Activated CD8-positive, alpha-beta memory T cell treated with anti-CD3 and anti-CD28 coated beads, Interleukin-2, amount 50 U/mL, for 4 hours (primary cell): ENCODE results near the gene FGR.

Experiments used
- DNase-seq: peaks from one replicate; pipeline ENCODE4 v3.0.0-alpha.2; 2020

The FGR gene

DNA sequence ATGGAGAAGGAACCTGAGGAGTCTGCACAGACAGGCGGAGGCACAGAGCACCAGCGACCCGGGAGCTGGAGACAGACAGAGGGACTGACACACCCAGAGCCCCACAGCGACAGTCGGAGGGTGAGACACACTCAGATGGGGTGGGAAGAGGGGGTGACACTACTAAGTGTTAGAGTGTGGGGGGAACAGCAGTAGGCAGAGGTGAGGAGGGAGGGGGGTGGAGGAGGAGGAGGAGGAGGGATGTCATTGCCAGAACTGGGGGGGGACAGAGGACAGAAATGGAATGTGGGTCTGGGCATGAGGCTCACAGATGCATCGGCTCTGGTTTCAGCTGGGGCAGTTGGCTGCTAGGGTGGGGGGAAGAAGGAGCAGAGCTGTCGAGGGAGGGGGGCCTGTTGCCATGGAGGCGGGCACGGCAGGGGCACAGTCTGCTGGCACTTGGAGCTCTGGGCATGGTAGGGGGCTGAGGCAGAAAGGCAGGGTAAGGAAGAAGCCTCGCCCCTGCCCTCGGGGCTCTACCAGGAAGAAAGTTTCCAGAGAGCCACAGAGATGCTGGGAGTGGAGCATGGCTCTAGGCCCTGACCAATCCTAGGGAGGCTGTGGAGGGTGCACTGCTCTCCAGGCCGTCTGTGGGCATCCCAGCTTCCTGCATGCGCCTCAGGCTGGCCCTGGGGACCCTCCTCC lies 68.4 kb downstream of the FGR start:
- no peak for DNase-seq

DNA sequence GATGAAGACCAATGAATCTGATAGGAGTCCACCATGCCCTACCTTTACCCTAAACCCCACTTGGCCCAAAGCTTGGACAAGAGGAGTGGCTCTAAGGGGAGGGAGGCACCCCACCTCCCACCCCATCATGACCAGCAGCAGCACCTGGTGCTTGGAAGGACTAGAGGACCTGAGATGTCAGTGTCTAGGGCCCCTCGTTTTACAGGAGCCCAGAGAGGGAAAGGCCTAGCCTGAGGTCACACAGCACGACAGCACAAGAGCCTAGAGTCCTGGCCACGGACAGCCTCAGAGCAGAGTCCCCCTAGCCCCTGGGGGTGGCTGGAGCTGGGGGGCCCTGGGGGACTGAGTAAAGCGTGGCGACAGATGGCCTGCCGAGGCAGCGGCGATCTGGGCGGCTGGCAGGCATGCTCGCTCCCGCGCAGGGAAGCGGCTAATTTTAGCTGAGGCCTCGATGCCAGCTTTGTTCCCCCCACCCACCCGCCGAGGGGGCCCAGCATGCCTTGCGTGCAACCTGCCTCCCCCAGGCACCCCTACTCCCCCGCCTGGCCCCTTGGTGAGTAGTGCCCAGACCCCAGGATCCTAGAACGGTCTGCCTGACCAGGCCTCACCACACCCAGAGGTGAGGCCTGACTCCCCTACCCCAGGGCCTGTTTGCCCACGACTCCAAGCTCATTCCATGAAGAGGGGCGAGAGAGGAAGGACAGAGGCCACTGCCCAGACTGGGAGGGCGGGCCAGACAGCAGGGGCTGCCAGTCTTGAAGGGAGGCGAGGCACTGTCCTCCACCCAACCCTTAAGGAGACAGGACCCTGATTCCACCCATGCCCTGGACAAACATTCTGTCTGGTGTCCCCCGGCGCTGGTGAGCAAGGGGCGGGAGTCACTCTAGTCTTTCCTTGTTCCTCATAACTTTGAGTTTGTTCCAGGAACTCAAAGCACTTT lies 70.0 kb downstream of the FGR start:
- no peak for DNase-seq

DNA sequence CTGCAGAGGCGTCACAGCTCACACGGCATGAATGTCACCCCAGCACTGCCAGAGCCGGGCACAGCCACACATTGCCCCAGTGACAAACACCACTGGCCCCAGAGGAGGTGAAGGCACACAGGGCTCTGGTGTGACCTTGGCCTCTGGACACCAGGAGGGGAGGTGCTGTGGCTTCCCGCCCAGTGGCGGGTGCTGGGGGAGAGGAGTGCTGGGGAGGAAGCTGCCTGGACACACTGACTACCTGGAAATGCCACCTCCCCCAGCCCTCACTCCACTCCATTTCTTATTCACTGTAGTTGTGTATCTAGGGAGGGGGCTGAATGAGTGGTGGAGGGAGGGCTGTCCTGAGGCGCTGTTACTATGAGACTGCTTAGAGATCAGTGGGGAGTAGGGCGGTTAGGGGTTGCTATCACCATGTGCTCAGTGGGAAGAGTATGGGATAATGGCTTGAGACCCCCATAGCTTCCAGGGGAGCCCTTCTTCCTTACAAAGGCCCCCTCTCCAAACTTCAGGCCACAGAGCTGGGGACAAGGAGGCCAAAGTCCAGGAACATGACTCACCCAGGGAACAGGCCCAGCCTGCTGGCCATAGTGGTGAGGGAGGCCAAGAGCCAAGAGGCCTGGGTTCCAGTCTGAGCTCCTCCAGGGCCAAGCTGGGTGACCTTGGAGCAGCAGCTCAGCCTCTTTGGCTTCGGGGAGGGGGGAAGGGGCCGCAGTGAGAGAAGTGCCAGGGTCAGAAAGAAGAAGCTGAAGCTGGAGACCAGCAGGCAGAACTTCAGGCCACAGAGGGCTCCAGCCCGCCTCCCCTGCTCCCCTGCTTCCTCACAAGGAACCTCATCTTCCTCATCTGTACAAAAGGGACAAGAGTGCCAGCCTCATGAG lies 71.2 kb downstream of the FGR start:
- DNase-seq, result no peak

DNA sequence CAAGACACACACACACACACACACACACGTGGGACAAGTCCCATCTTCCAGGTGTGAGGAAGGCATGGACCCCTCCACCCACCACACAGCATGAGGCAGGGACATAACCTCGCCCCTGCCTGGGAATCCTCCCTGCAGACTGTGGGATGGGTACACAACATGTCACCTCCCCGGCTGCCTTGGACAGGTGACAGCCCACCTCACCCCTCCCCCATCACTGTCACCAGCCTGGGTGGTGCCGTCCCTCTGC lies 71.7 kb downstream of the FGR start:
- no peak for DNase-seq

DNA sequence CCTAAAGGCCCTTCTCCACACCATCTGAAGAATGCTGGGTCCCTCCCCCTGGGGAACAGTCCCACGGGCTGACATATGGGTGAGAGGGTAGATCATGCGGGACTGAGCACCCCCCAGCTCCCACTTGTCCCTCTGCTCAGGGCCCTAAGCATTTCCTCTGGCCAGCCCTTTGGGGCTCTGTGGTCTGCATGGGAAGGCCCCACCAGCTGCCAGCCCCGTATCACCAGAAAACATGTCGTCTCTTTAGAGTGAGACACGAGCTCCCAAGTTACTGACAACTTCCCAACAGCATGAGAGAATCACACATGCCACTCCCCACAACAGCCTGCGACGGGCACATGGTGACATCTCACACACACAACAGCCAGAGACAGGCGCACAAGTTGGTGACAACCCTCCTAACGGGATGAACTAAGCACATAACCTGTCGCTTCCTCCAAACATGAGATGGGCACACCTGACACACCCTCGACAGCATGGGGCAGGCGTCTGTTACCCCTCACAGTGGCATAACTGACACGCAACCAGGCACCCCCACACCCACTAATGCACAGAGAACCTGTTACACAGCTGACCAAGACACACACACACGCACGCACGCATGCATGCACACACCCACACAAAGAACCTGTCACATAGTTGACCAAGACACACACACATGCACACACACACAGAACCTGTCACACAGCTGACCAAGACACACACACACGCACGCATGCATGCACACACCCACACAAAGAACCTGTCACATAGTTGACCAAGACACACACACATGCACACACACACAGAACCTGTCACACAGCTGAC lies 72.2 kb downstream of the FGR start:
- DNase-seq, result no peak
